Measurements from ENCODE around the gene MANEAL.
"Not testable (repeated sequence)": the region's sequence is repeated elsewhere in the genome, so short reads cannot be mapped to it uniquely, and the experiment has no call there.

The MANEAL gene

DNA sequence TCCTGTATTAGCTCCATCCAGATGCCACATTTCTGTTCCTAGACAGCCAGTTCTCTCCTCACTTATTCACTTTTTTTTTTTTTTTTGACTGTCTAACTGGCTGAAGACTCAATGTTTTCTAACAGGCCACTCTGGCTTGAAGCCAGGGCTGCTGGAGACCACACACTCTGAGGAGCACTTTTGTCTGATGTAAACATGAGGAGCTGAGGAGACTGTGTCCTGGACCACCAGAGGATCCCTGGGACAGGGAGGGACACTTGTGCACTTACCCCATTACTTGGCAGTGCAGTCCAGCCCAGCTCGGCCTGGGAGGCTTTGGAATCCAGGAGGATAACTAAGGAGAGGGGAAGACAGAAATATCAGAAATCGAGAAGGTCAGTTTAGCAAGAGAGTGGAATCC, 31.1 kb upstream of the MANEAL start:
- H3K4me3 ChIP-seq (ENCODE audit: low read depth, low read length): no peak overlapping the region
- no peaks in the 10 kb centered on the region for H3K9me3 ChIP-seq
- TF ChIP-seq CTCF (IDR thresholded peaks at IDR 0.05; ENCODE audit: low read depth, low read length): no peak
- DNase-seq: no peak
- H3K4me1 ChIP-seq: no peaks in the 10 kb centered on the region
- peaks cover 42% of the 10 kb centered on the region for H3K27me3 ChIP-seq
- no peaks in the 10 kb centered on the region for H3K36me3 ChIP-seq

DNA sequence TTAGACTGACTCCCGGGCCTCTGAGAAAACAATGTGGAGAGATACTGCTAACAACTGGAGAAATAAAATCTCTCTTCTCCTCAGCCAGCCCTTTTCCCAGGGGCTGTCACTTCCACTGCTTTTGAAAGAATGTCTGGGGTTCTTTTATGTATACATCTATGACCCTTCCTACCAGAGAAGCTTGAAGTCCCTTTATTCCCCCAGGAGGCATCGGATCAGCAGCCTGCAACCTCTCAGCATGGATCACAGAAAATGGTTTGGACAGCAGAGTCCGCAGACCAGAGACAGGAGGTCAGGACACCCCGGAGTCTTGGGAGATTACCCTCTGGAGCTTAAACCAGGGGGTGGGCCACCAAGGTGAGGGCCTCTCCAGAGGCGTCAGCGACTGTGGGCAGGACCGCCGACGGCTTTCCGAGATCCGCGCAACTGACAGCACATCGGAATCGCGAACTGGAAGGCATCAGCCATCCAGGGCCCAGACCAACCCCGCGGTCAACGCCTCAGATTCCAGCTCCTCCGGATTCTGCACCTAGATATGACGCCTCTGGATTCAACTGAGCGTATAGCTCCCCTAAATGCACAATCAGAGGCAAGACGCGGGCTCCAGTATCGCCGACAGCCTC, 29.7 kb upstream of the MANEAL start:
- TF ChIP-seq CTCF (IDR thresholded peaks at IDR 0.05; ENCODE audit: low read depth, low read length): no peak
- Histone ChIP-seq H3K4me3 (ENCODE audit: low read depth, low read length) (peak overlapping the region; percentile 66), H3K27me3 (peaks cover 42% of the 10 kb centered on the region)

DNA sequence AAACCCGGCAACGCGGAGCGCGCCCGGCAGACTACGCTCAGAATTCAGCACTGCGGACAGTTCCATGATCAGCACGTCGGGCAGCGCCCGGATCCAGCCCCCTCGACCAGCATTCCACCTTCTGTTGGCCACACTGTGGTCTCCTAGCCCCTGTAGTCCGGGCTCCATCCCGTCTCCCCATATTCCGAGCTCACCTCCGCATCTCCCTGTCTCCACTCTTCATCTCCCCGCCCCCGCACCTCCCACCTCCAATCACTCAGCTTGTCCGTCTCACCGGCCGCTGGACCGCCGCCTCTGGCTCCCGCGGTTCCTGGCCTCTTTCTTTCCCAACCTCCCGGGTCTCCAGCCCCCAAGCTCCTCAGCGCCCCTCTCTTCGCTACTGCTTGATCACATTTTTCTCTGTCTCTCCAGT, 29.2 kb upstream of the MANEAL start:
- TF ChIP-seq CTCF (IDR thresholded peaks at IDR 0.05; ENCODE audit: low read depth, low read length): no peak
- peaks cover 42% of the 10 kb centered on the region for H3K27me3 ChIP-seq
- H3K9me3 ChIP-seq: no peaks in the 10 kb centered on the region
- DNase-seq: peak; percentile 15
- H3K4me3 ChIP-seq (ENCODE audit: low read depth, low read length): peak overlapping the region; percentile 66
- no peaks in the 10 kb centered on the region for H3K36me3 ChIP-seq
- no peaks in the 10 kb centered on the region for H3K4me1 ChIP-seq

More for the DNA sequence above, 29.7 kb upstream of the MANEAL start:
- no peaks in the 10 kb centered on the region for H3K36me3 ChIP-seq
- no peak for DNase-seq
- H3K4me1 ChIP-seq: no peaks in the 10 kb centered on the region
- no peaks in the 10 kb centered on the region for H3K9me3 ChIP-seq

DNA sequence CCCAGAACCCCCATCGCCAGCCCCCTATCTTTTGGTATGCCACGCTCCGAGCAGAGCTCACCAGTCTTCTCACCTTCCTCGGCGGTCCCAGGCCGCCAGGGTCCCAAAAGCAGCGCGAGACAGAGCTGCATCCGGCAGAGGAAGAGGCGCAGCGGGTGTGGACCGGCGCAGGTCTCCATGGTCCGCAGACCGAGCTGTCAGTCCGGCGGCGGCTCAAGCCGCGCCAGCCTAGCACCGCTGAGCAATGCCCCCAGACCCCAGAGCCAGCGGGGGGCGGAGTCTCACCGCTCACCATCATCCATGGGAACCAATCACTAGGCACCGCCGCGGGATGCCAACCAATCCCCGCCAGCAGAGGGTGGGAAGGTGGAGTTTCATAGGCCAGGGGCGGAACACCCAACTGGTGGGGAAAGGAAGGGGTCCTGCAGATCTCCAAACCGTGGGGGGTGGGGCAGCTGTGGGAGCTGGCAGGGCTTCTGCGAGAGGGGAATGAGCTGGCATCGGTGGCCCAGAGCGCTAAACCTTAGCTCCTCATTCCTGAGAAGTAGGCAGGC, 28.7 kb upstream of the MANEAL start, which contains the start of gene EPHA10:
Gene EPHA10 (minus strand): TSS at position 233 of the 554 bp plus-strand sequence. CDS start 54 bp downstream, at position 179.
- H3K27me3 ChIP-seq: peaks cover 42% of the 10 kb centered on the region
- no peaks in the 10 kb centered on the region for H3K4me1 ChIP-seq
- DNase-seq: peak; percentile 90
- H3K36me3 ChIP-seq: no peaks in the 10 kb centered on the region
- H3K4me3 ChIP-seq (ENCODE audit: low read depth, low read length): peak within 1 kb of the TSS; percentile 66
- no peak for TF ChIP-seq CTCF (IDR thresholded peaks at IDR 0.05; ENCODE audit: low read depth, low read length)
- H3K9me3 ChIP-seq: no peaks in the 10 kb centered on the region

GRCh38 chr1:37765916-37766664, 27.6 kb upstream of the MANEAL start:
- Histone ChIP-seq H3K27me3 (peaks cover 42% of the 10 kb centered on the region), H3K4me3 (ENCODE audit: low read depth, low read length) (peak overlapping the region; percentile 66)
- TF ChIP-seq CTCF (IDR thresholded peaks at IDR 0.05; ENCODE audit: low read depth, low read length): peak; percentile 29

DNA sequence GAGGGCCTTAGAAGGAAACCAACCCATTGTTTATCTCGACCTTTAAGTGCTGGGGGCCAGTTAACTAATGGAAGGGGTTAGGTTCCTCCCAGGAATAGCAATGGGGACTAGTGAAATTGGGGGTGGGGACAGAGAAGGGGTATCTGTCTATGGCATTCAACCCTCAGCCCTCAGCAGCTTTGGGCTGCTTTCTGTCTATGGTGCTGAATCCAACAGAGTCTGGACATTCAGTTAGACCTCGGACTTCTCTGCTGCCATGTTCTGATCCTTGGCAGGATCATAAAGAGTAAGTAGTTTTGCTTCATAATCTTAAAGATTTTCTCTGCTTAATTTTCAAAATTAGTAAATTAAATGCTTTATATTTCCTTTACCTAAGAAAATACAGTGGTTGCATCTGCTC, 26.2 kb upstream of the MANEAL start:
- no peak overlapping the region for H3K4me3 ChIP-seq (ENCODE audit: low read depth, low read length)
- no peak for TF ChIP-seq CTCF (IDR thresholded peaks at IDR 0.05; ENCODE audit: low read depth, low read length)
- peaks cover 28% of the 10 kb centered on the region for H3K27me3 ChIP-seq
- DNase-seq: no peak
- no peaks in the 10 kb centered on the region for H3K4me1 ChIP-seq
- H3K36me3 ChIP-seq: no peaks in the 10 kb centered on the region
- H3K9me3 ChIP-seq: no peaks in the 10 kb centered on the region

More at GRCh38 chr1:37765916-37766664, 27.6 kb upstream of the MANEAL start:
- no peaks in the 10 kb centered on the region for H3K9me3 ChIP-seq
- no peaks in the 10 kb centered on the region for H3K36me3 ChIP-seq
- no peaks in the 10 kb centered on the region for H3K4me1 ChIP-seq
- DNase-seq: peak; percentile 45

DNA sequence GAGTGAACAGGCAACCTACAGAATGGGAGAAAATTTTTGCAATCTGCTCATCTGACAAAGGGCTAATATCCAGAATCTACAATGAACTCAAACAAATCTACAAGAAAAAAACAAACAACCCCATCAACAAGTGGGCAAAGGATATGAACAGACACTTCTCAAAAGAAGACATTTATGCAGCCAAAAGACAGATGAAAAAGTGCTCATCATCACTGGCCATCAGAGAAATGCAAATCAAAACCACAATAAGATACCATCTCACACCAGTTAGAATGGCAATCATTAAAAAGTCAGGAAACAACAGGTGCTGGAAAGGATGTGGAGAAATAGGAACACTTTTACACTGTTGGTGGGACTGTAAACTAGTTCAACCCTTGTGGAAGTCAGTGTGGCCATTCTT, 22.2 kb upstream of the MANEAL start:
- not testable (repeated sequence) for DNase-seq; H3K27me3 ChIP-seq; H3K4me3 ChIP-seq (ENCODE audit: low read depth, low read length); H3K4me1 ChIP-seq; H3K36me3 ChIP-seq; H3K9me3 ChIP-seq
